ENCODE measurements around the gene VWF. TPM values are rescaled to one million over a fixed set of nuclear protein-coding genes. Genes with fewer than 3 reads are reported as not detected.

VWF gene
- total and polyA plus RNA-seq, 2 experiments from 2014 or later, result 0.42 to 0.56 TPM

- TF ChIP-seq ZNF462 (CRISPR knock-in tag; IDR thresholded peaks at IDR 0.05) (no peak), ZNF331 (CRISPR knock-in tag; IDR thresholded peaks at IDR 0.05; ENCODE audit: low read depth) (no peak), STAT1 (IDR thresholded peaks at IDR 0.05; ENCODE audit: unreplicated experiment) (no peak)
- TF ChIP-seq, protein P1, sequence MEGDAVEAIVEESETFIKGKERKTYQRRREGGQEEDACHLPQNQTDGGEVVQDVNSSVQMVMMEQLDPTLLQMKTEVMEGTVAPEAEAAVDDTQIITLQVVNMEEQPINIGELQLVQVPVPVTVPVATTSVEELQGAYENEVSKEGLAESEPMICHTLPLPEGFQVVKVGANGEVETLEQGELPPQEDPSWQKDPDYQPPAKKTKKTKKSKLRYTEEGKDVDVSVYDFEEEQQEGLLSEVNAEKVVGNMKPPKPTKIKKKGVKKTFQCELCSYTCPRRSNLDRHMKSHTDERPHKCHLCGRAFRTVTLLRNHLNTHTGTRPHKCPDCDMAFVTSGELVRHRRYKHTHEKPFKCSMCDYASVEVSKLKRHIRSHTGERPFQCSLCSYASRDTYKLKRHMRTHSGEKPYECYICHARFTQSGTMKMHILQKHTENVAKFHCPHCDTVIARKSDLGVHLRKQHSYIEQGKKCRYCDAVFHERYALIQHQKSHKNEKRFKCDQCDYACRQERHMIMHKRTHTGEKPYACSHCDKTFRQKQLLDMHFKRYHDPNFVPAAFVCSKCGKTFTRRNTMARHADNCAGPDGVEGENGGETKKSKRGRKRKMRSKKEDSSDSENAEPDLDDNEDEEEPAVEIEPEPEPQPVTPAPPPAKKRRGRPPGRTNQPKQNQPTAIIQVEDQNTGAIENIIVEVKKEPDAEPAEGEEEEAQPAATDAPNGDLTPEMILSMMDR (conservative IDR thresholded peaks at IDR 0.05; ENCODE audit: low read depth in 2 of 2), result peak; percentile 83 to 86
Observed at GRCh38 chr12:5965950-5966383, 158.5 kb downstream of the VWF start (continued).

- Histone ChIP-seq H3K79me2 (replicated peaks; ENCODE audit: insufficient read depth) (no peaks in the 10 kb centered on the region), H3K27ac (ENCODE audit: low read depth) (no peak overlapping the region), H2AFZ (peak overlapping the region; percentile 45), H3K4me1 (ENCODE audit: insufficient read depth) (peaks cover 21% of the 10 kb centered on the region), H3K4me3 (peak overlapping the region; percentile 30), H4K20me1 (replicated peaks; ENCODE audit: insufficient read depth) (no peaks in the 10 kb centered on the region), H3K27me3 (ENCODE audit: insufficient read depth) (no peaks in the 10 kb centered on the region), H3K36me3 (ENCODE audit: insufficient read depth) (no peaks in the 10 kb centered on the region), H3K9me2 (ENCODE audit: insufficient read depth) (no peaks in the 10 kb centered on the region), H3F3A (replicated peaks; ENCODE audit: low read depth) (0 out of 2 replicates have a peak, but pooled peaks cover 2% of the 10 kb centered on the region), H3K4me2 (peak overlapping the region; percentile 62)
- peak overlapping the region; percentile 43 for H3K27ac Mint-ChIP-seq
- no peaks in the 10 kb centered on the region for H3K36me3 Mint-ChIP-seq (ENCODE audit: low read depth)
- no peaks in the 10 kb centered on the region for H3K9me3 Mint-ChIP-seq
- peak; percentile 56 for ATAC-seq
- H3K4me1 Mint-ChIP-seq, result peaks cover 36% of the 10 kb centered on the region
- DNase-seq (ENCODE audit: low spot score), result peak; percentile 61
- H3K4me3 Mint-ChIP-seq, result peak overlapping the region; percentile 37
- H3K27me3 Mint-ChIP-seq (ENCODE audit: insufficient read depth, low read depth, poor library complexity), result peaks cover 10% of the 10 kb centered on the region
- TF ChIP-seq POLR2AphosphoS5 (IDR thresholded peaks at IDR 0.05; ENCODE audit: low read depth), result no peak
- no peak for TF ChIP-seq JUNB (IDR thresholded peaks at IDR 0.05; ENCODE audit: unreplicated experiment)
- no peak for TF ChIP-seq ZNF331 (CRISPR knock-in tag; IDR thresholded peaks at IDR 0.05; ENCODE audit: low read depth)
- no peak for TF ChIP-seq EZH2phosphoT487 (IDR thresholded peaks at IDR 0.05; ENCODE audit: unreplicated experiment)
- TF ChIP-seq EZH2 (IDR thresholded peaks at IDR 0.05; ENCODE audit: low read depth, unreplicated experiment), result no peak
- TF ChIP-seq, protein P1 (conservative IDR thresholded peaks at IDR 0.05; ENCODE audit: low read depth in 2 of 2), result no peak
- no peak for TF ChIP-seq CREB1 (CRISPR knock-in tag; IDR thresholded peaks at IDR 0.05; ENCODE audit: low read depth)
- TF ChIP-seq STAT1 (IDR thresholded peaks at IDR 0.05; ENCODE audit: unreplicated experiment), result no peak
- TF ChIP-seq, protein P2, sequence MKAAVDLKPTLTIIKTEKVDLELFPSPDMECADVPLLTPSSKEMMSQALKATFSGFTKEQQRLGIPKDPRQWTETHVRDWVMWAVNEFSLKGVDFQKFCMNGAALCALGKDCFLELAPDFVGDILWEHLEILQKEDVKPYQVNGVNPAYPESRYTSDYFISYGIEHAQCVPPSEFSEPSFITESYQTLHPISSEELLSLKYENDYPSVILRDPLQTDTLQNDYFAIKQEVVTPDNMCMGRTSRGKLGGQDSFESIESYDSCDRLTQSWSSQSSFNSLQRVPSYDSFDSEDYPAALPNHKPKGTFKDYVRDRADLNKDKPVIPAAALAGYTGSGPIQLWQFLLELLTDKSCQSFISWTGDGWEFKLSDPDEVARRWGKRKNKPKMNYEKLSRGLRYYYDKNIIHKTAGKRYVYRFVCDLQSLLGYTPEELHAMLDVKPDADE (IDR thresholded peaks at IDR 0.05), result no peak
- TF ChIP-seq NANOG (IDR thresholded peaks at IDR 0.05; ENCODE audit: borderline replicate concordance), result no peak
Observed at GRCh38 chr12:5964913-5965900, 159.3 kb downstream of the VWF start.
